Esophagus squamous epithelium (tissue), 4 donors: ENCODE results near the gene TMCO4.

Experiments used
- CTCF ChIP-seq, 6 experiments: fragments of 450-650 bp in 4 of 6; fragments of 200-600 bp in 2 of 6; sonication (generic) in 2 of 6; IDR thresholded peaks; one replicate each; pipeline ENCODE4 v1.5.1; 2016 to 2019; ENCODE audit warnings: antibody characterized with exemption in 6 of 6, mild to moderate bottlenecking in 4 of 6, moderate library complexity in 4 of 6
- POLR2A ChIP-seq, 4 donors: fragments of 450-650 bp; IDR thresholded peaks; one replicate each; pipeline ENCODE4 v1.6.1; 2017; ENCODE audit warnings: antibody characterized with exemption in 4 of 4, mild to moderate bottlenecking in 4 of 4, moderate library complexity in 3 of 4

DNA sequence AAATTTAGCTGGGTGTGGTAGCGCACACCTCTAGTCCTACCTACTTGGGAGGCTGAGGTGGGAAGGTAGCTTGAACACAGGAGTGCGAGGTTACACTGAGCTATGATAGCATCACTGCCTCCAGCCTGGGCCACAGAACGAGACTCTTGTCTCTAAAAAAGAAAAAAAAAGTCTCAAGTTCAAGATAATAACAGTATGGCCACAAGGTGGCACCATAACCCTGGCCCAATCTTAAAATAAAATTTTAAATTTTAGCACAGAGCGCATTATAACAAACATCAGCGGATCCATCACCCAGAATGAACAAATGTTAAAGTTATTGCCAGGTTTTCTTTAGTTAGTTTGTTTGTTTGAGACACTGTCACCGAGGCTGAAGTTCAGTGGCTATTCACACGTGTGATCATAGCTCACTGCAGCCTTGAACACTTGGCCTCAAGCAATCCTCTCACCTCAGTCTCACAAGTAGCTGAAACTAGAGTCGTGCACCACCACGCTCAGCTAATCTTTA is 137.9 kb downstream of the TMCO4 start:
- TF ChIP-seq CTCF (IDR thresholded peaks at IDR 0.05) (peak; percentile 42 to 76 (median 66)), POLR2A (IDR thresholded peaks at IDR 0.05) (no peak)
